ENCODE measurements around the gene SYNCRIP.

Gene SYNCRIP

GRCh38 chr6:85592033-85592432 is 50.7 kb downstream of the SYNCRIP start:
- DNase-seq (ENCODE audit: low read depth in 1 of 2, low spot score in 1 of 2): no peak

GRCh38 chr6:85591207-85591606 is 51.5 kb downstream of the SYNCRIP start:
- Histone ChIP-seq H3K4me3 (replicated peaks; ENCODE audit: insufficient read depth, low read length) (no peak overlapping the region), H3K27ac (replicated peaks) (no peak overlapping the region), H3K27me3 (ENCODE audit: insufficient read depth, poor library complexity, severe bottlenecking) (no peaks in the 10 kb centered on the region)
- no peak for DNase-seq (ENCODE audit: low read depth in 1 of 2, low spot score in 1 of 2)
- TF ChIP-seq SPI1 (IDR thresholded peaks at IDR 0.05; ENCODE audit: borderline replicate concordance, low read depth): no peak
- TF ChIP-seq, protein P1, sequence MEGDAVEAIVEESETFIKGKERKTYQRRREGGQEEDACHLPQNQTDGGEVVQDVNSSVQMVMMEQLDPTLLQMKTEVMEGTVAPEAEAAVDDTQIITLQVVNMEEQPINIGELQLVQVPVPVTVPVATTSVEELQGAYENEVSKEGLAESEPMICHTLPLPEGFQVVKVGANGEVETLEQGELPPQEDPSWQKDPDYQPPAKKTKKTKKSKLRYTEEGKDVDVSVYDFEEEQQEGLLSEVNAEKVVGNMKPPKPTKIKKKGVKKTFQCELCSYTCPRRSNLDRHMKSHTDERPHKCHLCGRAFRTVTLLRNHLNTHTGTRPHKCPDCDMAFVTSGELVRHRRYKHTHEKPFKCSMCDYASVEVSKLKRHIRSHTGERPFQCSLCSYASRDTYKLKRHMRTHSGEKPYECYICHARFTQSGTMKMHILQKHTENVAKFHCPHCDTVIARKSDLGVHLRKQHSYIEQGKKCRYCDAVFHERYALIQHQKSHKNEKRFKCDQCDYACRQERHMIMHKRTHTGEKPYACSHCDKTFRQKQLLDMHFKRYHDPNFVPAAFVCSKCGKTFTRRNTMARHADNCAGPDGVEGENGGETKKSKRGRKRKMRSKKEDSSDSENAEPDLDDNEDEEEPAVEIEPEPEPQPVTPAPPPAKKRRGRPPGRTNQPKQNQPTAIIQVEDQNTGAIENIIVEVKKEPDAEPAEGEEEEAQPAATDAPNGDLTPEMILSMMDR (IDR thresholded peaks at IDR 0.05; ENCODE audit: insufficient read depth, low read length): no peak
- TF ChIP-seq POLR2AphosphoS5 (IDR thresholded peaks at IDR 0.05; ENCODE audit: low read depth): no peak
- TF ChIP-seq GABPA (IDR thresholded peaks at IDR 0.05; ENCODE audit: low read depth): no peak
- no peak for TF ChIP-seq REST (IDR thresholded peaks at IDR 0.05; ENCODE audit: insufficient replicate concordance, low read depth)

More at GRCh38 chr6:85592033-85592432, 50.7 kb downstream of the SYNCRIP start:
- peak overlapping the region; percentile 83; the same call in 1 of the 2 replicates for H3K4me3 ChIP-seq (replicated peaks; ENCODE audit: insufficient read depth, low read length)
- TF ChIP-seq GABPA (IDR thresholded peaks at IDR 0.05; ENCODE audit: low read depth) (no peak), SPI1 (IDR thresholded peaks at IDR 0.05; ENCODE audit: borderline replicate concordance, low read depth) (no peak), REST (IDR thresholded peaks at IDR 0.05; ENCODE audit: insufficient replicate concordance, low read depth) (no peak), POLR2AphosphoS5 (IDR thresholded peaks at IDR 0.05; ENCODE audit: low read depth) (no peak)
- TF ChIP-seq, protein P1 (IDR thresholded peaks at IDR 0.05; ENCODE audit: insufficient read depth, low read length): no peak
- no peaks in the 10 kb centered on the region for H3K27me3 ChIP-seq (ENCODE audit: insufficient read depth, poor library complexity, severe bottlenecking)
- H3K27ac ChIP-seq (replicated peaks): no peak overlapping the region

- no peak overlapping the region for H3K4me3 ChIP-seq (replicated peaks; ENCODE audit: insufficient read depth, low read length)
- no peak for TF ChIP-seq SPI1 (IDR thresholded peaks at IDR 0.05; ENCODE audit: borderline replicate concordance, low read depth)
- no peak for TF ChIP-seq GABPA (IDR thresholded peaks at IDR 0.05; ENCODE audit: low read depth)
- TF ChIP-seq POLR2AphosphoS5 (IDR thresholded peaks at IDR 0.05; ENCODE audit: low read depth): no peak
- TF ChIP-seq, protein P1 (IDR thresholded peaks at IDR 0.05; ENCODE audit: insufficient read depth, low read length): no peak
- no peak for TF ChIP-seq REST (IDR thresholded peaks at IDR 0.05; ENCODE audit: insufficient replicate concordance, low read depth)
- no peak for DNase-seq (ENCODE audit: low read depth in 1 of 2, low spot score in 1 of 2)
- H3K27me3 ChIP-seq (ENCODE audit: insufficient read depth, poor library complexity, severe bottlenecking): no peaks in the 10 kb centered on the region
- H3K27ac ChIP-seq (replicated peaks): no peak overlapping the region
Observed at GRCh38 chr6:85585741-85586140, 56.9 kb downstream of the SYNCRIP start.
